GM10266 (cell line): ENCODE results near the gene STX18.

Source experiments
- DNase-seq: peaks from one replicate; pipeline ENCODE4 v3.0.0; 2012; ENCODE audit errors: extremely low spot score
- CTCF ChIP-seq: IDR thresholded peaks from 2 replicates; pipeline ENCODE4 v1.5.1; 2012; ENCODE audit warnings: mild to moderate bottlenecking, low read depth; ENCODE audit not compliant: control insufficient read depth, insufficient read depth; ENCODE audit errors: missing control alignments

STX18 gene

DNA sequence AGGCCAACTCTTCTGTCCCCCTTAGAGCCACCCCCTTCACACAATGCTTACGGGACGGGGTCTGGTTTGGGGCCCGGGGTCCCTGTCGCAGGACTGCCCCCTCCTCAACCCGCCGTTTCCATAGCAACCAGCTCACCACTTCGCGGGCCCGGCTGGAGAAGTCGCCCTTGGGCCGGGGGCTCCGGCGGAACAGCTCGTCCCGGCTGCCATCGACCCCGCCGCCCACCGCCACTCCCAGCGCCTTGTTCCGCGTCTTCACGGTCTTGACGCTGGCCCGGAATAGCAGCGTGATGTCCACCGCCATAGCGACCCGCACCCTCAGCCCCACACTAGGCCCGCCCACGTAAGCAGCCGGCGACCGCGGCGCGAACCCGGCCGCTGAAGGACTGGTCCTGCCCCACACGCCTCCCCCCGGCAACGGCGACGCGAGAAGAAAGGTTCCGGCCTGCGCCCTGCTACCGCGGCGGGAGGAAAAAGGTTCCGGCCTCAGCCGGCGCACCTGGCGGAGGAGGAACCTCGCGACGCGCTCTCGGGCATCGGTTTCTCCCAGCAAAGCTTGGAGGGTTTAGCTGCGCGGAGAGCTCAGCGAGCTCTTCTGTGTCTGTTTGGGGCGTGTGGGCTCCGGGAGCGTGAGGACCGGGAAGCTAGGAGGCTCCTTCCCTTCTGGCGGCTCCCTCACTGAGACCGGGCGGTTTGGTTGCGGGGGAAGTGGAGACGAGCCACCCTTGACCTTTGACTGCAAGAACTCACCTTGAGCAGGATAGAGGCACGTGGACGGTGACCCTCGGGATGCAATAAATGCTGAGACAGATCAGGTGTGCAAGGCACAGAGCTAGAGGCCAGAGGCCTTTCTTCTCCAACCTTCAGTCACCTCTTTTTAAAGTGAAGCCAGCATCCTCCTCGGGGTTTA lies at the start of gene STX18:
Gene STX18 (minus strand): TSS at position 388 of the 910 bp plus-strand sequence. CDS start 84 bp downstream, at position 304.
- peak; percentile 83 for DNase-seq
- no peak for TF ChIP-seq CTCF

DNA sequence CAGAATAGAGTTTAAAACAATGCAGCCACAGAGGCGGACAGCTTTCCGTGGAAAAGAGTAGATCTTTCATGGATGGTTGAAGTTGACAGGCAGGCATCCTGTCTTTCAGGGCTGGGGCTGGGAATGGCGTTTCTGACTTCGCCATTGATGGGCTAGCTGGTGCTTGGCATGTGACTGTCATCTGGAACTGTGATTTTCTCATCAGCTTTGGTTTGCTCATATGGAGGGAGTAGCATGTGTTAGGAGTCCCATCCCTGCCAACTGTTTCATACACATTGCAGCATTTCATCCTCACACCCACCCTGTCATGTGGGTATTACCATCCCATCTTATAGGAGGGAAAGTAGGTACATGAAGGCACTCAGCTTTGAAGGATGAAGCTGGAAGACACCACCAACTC lies 49.2 kb upstream of the STX18 start:
- DNase-seq = no peak
- no peak for TF ChIP-seq CTCF

- DNase-seq = no peak
- no peak for TF ChIP-seq CTCF
These were observed 48.7 kb upstream of the STX18 start for GRCh38 chr4:4590546-4590945.

DNA sequence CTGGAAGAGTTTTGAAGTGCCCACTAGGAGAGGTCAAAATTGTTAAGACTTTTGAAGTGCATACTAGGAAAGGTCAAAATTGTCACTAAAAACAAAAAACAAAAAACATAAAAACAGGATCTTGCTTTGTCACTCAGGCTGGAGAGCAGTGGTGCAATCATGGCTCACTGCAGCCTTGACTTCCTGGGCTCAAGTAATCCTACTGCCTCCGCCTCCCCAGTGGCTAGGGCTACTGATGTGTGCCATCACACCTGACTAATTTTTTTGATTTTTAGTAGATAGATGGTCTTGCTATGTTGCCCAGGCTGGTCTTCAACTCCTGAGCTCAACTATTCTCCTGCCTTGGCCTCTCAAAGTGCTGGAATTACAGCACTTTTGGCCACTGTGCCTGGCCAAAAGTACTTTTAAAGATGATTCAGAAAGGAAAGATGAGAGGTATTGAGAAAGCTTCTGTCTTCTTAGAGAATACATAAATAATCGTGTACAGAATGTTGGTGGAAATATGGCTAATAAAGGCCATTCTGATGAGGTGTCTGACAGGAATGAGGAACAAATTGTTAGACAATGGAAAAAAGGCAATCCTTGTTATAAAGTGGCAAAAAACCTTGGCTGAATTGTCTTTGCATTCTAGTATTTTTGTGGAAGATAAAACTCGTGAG lies 43.3 kb upstream of the STX18 start:
- no peak for TF ChIP-seq CTCF
- no peak for DNase-seq

DNA sequence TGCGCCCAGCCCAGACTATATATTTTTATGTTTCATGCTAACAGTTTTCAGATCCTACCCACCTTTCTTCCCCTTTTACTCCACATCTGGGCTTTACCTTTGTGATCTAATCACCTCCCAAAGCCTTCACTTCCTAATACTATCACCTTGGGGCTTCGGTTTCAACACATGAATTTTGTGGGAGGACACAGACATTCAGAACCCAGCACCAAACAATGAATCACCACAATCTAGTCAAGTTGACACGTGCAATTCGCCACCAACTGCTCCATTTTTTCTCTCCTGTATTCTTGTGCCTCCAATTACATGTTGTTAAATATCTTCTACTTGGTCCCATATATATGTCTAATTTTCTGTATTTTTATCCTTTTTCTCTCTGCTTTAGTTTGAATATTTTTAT lies 41.8 kb upstream of the STX18 start:
- TF ChIP-seq CTCF = no peak
- no peak for DNase-seq

- no peak for TF ChIP-seq CTCF
- DNase-seq = no peak
These were observed 40.8 kb upstream of the STX18 start for GRCh38 chr4:4582653-4583052.

DNA sequence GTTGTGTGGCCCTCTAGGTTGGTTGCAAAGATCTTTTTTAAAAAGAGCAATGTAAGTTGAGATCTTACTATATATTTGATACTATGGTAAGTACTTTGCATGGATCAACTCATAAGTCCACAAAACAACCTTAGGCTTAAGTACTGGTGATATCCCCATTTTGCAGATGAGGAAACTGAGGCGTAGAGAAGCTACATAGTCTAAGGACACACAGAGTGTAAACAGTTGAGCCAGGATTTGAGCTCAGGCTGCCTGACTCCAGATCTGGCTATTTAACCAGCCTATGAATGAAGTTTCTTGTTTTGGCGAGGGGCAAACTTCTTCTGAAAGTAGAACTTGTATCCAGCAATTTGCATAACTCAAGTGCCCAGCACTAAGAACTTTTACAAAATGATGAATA lies 38.6 kb upstream of the STX18 start:
- no peak for TF ChIP-seq CTCF
- no peak for DNase-seq
